Measurements from ENCODE around the gene NINJ2.
A peak's percentile ranks its signal among the peaks of the same experiment; 100 is the strongest.

NINJ2 gene

GRCh38 chr12:599756-600155 lies 63.5 kb downstream of the NINJ2 start:
- DNase-seq (ENCODE audit: low read depth, low spot score): no peak
- no peak for TF ChIP-seq YY1 (IDR thresholded peaks at IDR 0.05; ENCODE audit: insufficient read depth, insufficient read length)
- peaks cover 10% of the 10 kb centered on the region for H3K4me1 ChIP-seq (ENCODE audit: insufficient read depth, insufficient read length)

GRCh38 chr12:597926-598568 lies 65.2 kb downstream of the NINJ2 start:
- H3K9me3 ChIP-seq (ENCODE audit: insufficient read depth, low read length): no peaks in the 10 kb centered on the region
- TF ChIP-seq ZNF274 (IDR thresholded peaks at IDR 0.05; ENCODE audit: low read depth, low read length): no peak
- no peak for TF ChIP-seq SUZ12 (IDR thresholded peaks at IDR 0.05; ENCODE audit: extremely low read depth, insufficient read depth, insufficient read length)
- no peak for TF ChIP-seq YY1 (IDR thresholded peaks at IDR 0.05; ENCODE audit: insufficient read depth, insufficient read length)
- H3K4me3 ChIP-seq (ENCODE audit: insufficient read length, low read depth): no peak overlapping the region
- H3K4me1 ChIP-seq (ENCODE audit: insufficient read depth, insufficient read length): peaks cover 10% of the 10 kb centered on the region
- no peaks in the 10 kb centered on the region for H3K27me3 ChIP-seq (ENCODE audit: insufficient read depth, insufficient read length)
- H3K36me3 ChIP-seq (ENCODE audit: insufficient read depth, insufficient read length, low read length): no peaks in the 10 kb centered on the region
- no peak overlapping the region for H3K9ac ChIP-seq (ENCODE audit: insufficient read length, low read depth)
- DNase-seq (ENCODE audit: low read depth, low spot score): no peak

More at GRCh38 chr12:599756-600155, 63.5 kb downstream of the NINJ2 start:
- Histone ChIP-seq H3K9me3 (ENCODE audit: insufficient read depth, low read length) (no peaks in the 10 kb centered on the region), H3K4me3 (ENCODE audit: insufficient read length, low read depth) (no peak overlapping the region), H3K9ac (ENCODE audit: insufficient read length, low read depth) (no peak overlapping the region), H3K36me3 (ENCODE audit: insufficient read depth, insufficient read length, low read length) (no peaks in the 10 kb centered on the region), H3K27me3 (ENCODE audit: insufficient read depth, insufficient read length) (no peaks in the 10 kb centered on the region)

GRCh38 chr12:593396-594270 lies 69.6 kb downstream of the NINJ2 start:
- H3K36me3 ChIP-seq (ENCODE audit: insufficient read depth, insufficient read length, low read length): no peaks in the 10 kb centered on the region

GRCh38 chr12:592024-592505 lies 71.2 kb downstream of the NINJ2 start:
- Histone ChIP-seq H3K27me3 (ENCODE audit: insufficient read depth, insufficient read length) (no peaks in the 10 kb centered on the region), H3K4me1 (ENCODE audit: insufficient read depth, insufficient read length) (peaks cover 12% of the 10 kb centered on the region), H3K4me3 (ENCODE audit: insufficient read length, low read depth) (no peak overlapping the region), H3K9me3 (ENCODE audit: insufficient read depth, low read length) (no peaks in the 10 kb centered on the region; the same call in 1 of the 2 replicates), H3K9ac (ENCODE audit: insufficient read length, low read depth) (no peak overlapping the region), H3K36me3 (ENCODE audit: insufficient read depth, insufficient read length, low read length) (no peaks in the 10 kb centered on the region)
- TF ChIP-seq SUZ12 (IDR thresholded peaks at IDR 0.05; ENCODE audit: extremely low read depth, insufficient read depth, insufficient read length) (no peak), YY1 (IDR thresholded peaks at IDR 0.05; ENCODE audit: insufficient read depth, insufficient read length) (no peak), ZNF274 (IDR thresholded peaks at IDR 0.05; ENCODE audit: low read depth, low read length) (no peak)
- DNase-seq (ENCODE audit: low read depth, low spot score): no peak

More at GRCh38 chr12:593396-594270, 69.6 kb downstream of the NINJ2 start:
- Histone ChIP-seq H3K9ac (ENCODE audit: insufficient read length, low read depth) (no peak overlapping the region), H3K4me3 (ENCODE audit: insufficient read length, low read depth) (no peak overlapping the region), H3K4me1 (ENCODE audit: insufficient read depth, insufficient read length) (peaks cover 17% of the 10 kb centered on the region), H3K9me3 (ENCODE audit: insufficient read depth, low read length) (no peaks in the 10 kb centered on the region; the same call in 1 of the 2 replicates), H3K27me3 (ENCODE audit: insufficient read depth, insufficient read length) (no peaks in the 10 kb centered on the region)
- no peak for TF ChIP-seq ZNF274 (IDR thresholded peaks at IDR 0.05; ENCODE audit: low read depth, low read length)
- TF ChIP-seq YY1 (IDR thresholded peaks at IDR 0.05; ENCODE audit: insufficient read depth, insufficient read length): no peak
- TF ChIP-seq SUZ12 (IDR thresholded peaks at IDR 0.05; ENCODE audit: extremely low read depth, insufficient read depth, insufficient read length): no peak
- DNase-seq (ENCODE audit: low read depth, low spot score): no peak

GRCh38 chr12:591167-592023 lies 71.8 kb downstream of the NINJ2 start:
- Histone ChIP-seq H3K9ac (ENCODE audit: insufficient read length, low read depth) (peak overlapping the region; percentile 27), H3K27me3 (ENCODE audit: insufficient read depth, insufficient read length) (no peaks in the 10 kb centered on the region), H3K36me3 (ENCODE audit: insufficient read depth, insufficient read length, low read length) (no peaks in the 10 kb centered on the region), H3K4me3 (ENCODE audit: insufficient read length, low read depth) (no peak overlapping the region), H3K4me1 (ENCODE audit: insufficient read depth, insufficient read length) (peaks cover 15% of the 10 kb centered on the region), H3K9me3 (ENCODE audit: insufficient read depth, low read length) (no peaks in the 10 kb centered on the region; the same call in 1 of the 2 replicates)
- TF ChIP-seq SUZ12 (IDR thresholded peaks at IDR 0.05; ENCODE audit: extremely low read depth, insufficient read depth, insufficient read length): no peak
- no peak for TF ChIP-seq ZNF274 (IDR thresholded peaks at IDR 0.05; ENCODE audit: low read depth, low read length)
- no peak for TF ChIP-seq YY1 (IDR thresholded peaks at IDR 0.05; ENCODE audit: insufficient read depth, insufficient read length)
- DNase-seq (ENCODE audit: low read depth, low spot score): no peak

- Histone ChIP-seq H3K4me1 (ENCODE audit: insufficient read depth, insufficient read length) (peaks cover 16% of the 10 kb centered on the region), H3K9ac (ENCODE audit: insufficient read length, low read depth) (no peak overlapping the region), H3K9me3 (ENCODE audit: insufficient read depth, low read length) (no peaks in the 10 kb centered on the region; the same call in 1 of the 2 replicates), H3K4me3 (ENCODE audit: insufficient read length, low read depth) (no peak overlapping the region), H3K27me3 (ENCODE audit: insufficient read depth, insufficient read length) (no peaks in the 10 kb centered on the region), H3K36me3 (ENCODE audit: insufficient read depth, insufficient read length, low read length) (no peaks in the 10 kb centered on the region)
- no peak for DNase-seq (ENCODE audit: low read depth, low spot score)
- TF ChIP-seq ZNF274 (IDR thresholded peaks at IDR 0.05; ENCODE audit: low read depth, low read length) (no peak), YY1 (IDR thresholded peaks at IDR 0.05; ENCODE audit: insufficient read depth, insufficient read length) (no peak), SUZ12 (IDR thresholded peaks at IDR 0.05; ENCODE audit: extremely low read depth, insufficient read depth, insufficient read length) (no peak)
Measured at GRCh38 chr12:590206-590750, 73.0 kb downstream of the NINJ2 start.
